Measurements from ENCODE around the gene ITPR1.

The ITPR1 gene

GRCh38 chr3:4819746-4820145 lies 326.6 kb downstream of the ITPR1 start:
- no peak overlapping the region for H2AFZ ChIP-seq (ENCODE audit: low read length)
- no peaks in the 10 kb centered on the region for H3K79me2 ChIP-seq (ENCODE audit: insufficient read depth, low read length)
- no peaks in the 10 kb centered on the region for H3K36me3 ChIP-seq (ENCODE audit: insufficient read depth, low read length)
- H3F3A ChIP-seq (ENCODE audit: insufficient read depth, low read length): no peaks in the 10 kb centered on the region
- H3K27me3 ChIP-seq (ENCODE audit: insufficient read depth, low read length): no peaks in the 10 kb centered on the region
- no peak for TF ChIP-seq EZH2 (IDR thresholded peaks at IDR 0.05; ENCODE audit: borderline replicate concordance, low read length)
- TF ChIP-seq CTCF (IDR thresholded peaks at IDR 0.05; ENCODE audit: low read length): no peak
- H3K4me2 ChIP-seq (ENCODE audit: low read length): no peak overlapping the region
- H3K9me2 ChIP-seq (ENCODE audit: low read depth, low read length): no peaks in the 10 kb centered on the region
- H3K4me3 ChIP-seq (ENCODE audit: low read depth, low read length, poor library complexity, severe bottlenecking): no peak overlapping the region
- 0 out of 2 replicates have a peak, but pooled peaks cover 3% of the 10 kb centered on the region for H3K9me3 ChIP-seq (ENCODE audit: low read length)
- no peak overlapping the region for H3K27ac ChIP-seq (ENCODE audit: low read depth, low read length, poor library complexity, severe bottlenecking)
- H4K20me1 ChIP-seq (ENCODE audit: insufficient read depth, low read length): no peaks in the 10 kb centered on the region
- no peak overlapping the region for H3K9ac ChIP-seq (ENCODE audit: low read length)
- H3K4me1 ChIP-seq (ENCODE audit: insufficient read depth, low read length, severe bottlenecking): no peaks in the 10 kb centered on the region

GRCh38 chr3:4820296-4821121 lies 327.4 kb downstream of the ITPR1 start:
- no peaks in the 10 kb centered on the region for H3F3A ChIP-seq (ENCODE audit: insufficient read depth, low read length)
- no peak overlapping the region for H3K4me3 ChIP-seq (ENCODE audit: low read depth, low read length, poor library complexity, severe bottlenecking)
- no peaks in the 10 kb centered on the region; the same call in 1 of the 2 replicates for H3K27me3 ChIP-seq (ENCODE audit: insufficient read depth, low read length)
- H3K9me3 ChIP-seq (ENCODE audit: low read length): 0 out of 2 replicates have a peak, but pooled peaks cover 3% of the 10 kb centered on the region
- H4K20me1 ChIP-seq (ENCODE audit: insufficient read depth, low read length): no peaks in the 10 kb centered on the region
- H3K9me2 ChIP-seq (ENCODE audit: low read depth, low read length): no peaks in the 10 kb centered on the region
- no peak overlapping the region for H2AFZ ChIP-seq (ENCODE audit: low read length)
- no peak overlapping the region for H3K9ac ChIP-seq (ENCODE audit: low read length)
- H3K27ac ChIP-seq (ENCODE audit: low read depth, low read length, poor library complexity, severe bottlenecking): no peak overlapping the region
- no peak overlapping the region for H3K4me2 ChIP-seq (ENCODE audit: low read length)
- no peak for TF ChIP-seq EZH2 (IDR thresholded peaks at IDR 0.05; ENCODE audit: borderline replicate concordance, low read length)
- no peak for TF ChIP-seq CTCF (IDR thresholded peaks at IDR 0.05; ENCODE audit: low read length)
- no peaks in the 10 kb centered on the region for H3K4me1 ChIP-seq (ENCODE audit: insufficient read depth, low read length, severe bottlenecking)
- no peaks in the 10 kb centered on the region for H3K36me3 ChIP-seq (ENCODE audit: insufficient read depth, low read length)
- H3K79me2 ChIP-seq (ENCODE audit: insufficient read depth, low read length): no peaks in the 10 kb centered on the region

- H3K4me3 ChIP-seq (ENCODE audit: low read depth, low read length, poor library complexity, severe bottlenecking): no peak overlapping the region
- H4K20me1 ChIP-seq (ENCODE audit: insufficient read depth, low read length): no peaks in the 10 kb centered on the region
- H3K9me3 ChIP-seq (ENCODE audit: low read length): 0 out of 2 replicates have a peak, but pooled peaks cover 3% of the 10 kb centered on the region
Measured at GRCh38 chr3:4821338-4821737, 328.2 kb downstream of the ITPR1 start.

More at GRCh38 chr3:4821338-4821737, 328.2 kb downstream of the ITPR1 start:
- H3K79me2 ChIP-seq (ENCODE audit: insufficient read depth, low read length): no peaks in the 10 kb centered on the region
- H3K9me2 ChIP-seq (ENCODE audit: low read depth, low read length): no peaks in the 10 kb centered on the region
- no peak overlapping the region for H2AFZ ChIP-seq (ENCODE audit: low read length)
- no peaks in the 10 kb centered on the region for H3K4me1 ChIP-seq (ENCODE audit: insufficient read depth, low read length, severe bottlenecking)
- H3K4me2 ChIP-seq (ENCODE audit: low read length): no peak overlapping the region
- TF ChIP-seq EZH2 (IDR thresholded peaks at IDR 0.05; ENCODE audit: borderline replicate concordance, low read length): no peak
- no peaks in the 10 kb centered on the region for H3K36me3 ChIP-seq (ENCODE audit: insufficient read depth, low read length)
- H3F3A ChIP-seq (ENCODE audit: insufficient read depth, low read length): no peaks in the 10 kb centered on the region
- H3K27ac ChIP-seq (ENCODE audit: low read depth, low read length, poor library complexity, severe bottlenecking): no peak overlapping the region
- no peaks in the 10 kb centered on the region; the same call in 1 of the 2 replicates for H3K27me3 ChIP-seq (ENCODE audit: insufficient read depth, low read length)
- no peak overlapping the region for H3K9ac ChIP-seq (ENCODE audit: low read length)
